Prostate gland (tissue), 2 donors: ENCODE results near the gene COL16A1. TPM values are rescaled to one million over a fixed set of nuclear protein-coding genes. Genes with fewer than 3 reads are reported as not detected.

ENCODE experiments used
- DNase-seq: peaks from one replicate; pipeline ENCODE4 v3.0.0-alpha.2; 2019; ENCODE audit warnings: low spot score
- H3K27ac ChIP-seq, 2 donors: fragments of 200-600 bp; sonication (generic); 2 replicates each; pipeline ENCODE4 v1.5.1; 2017 to 2019
- H3K27me3 ChIP-seq: fragments of 200-600 bp; sonication (generic); replicated peaks from 2 replicates; pipeline ENCODE4 v1.5.1; 2019; ENCODE audit not compliant: insufficient read depth
- H3K36me3 ChIP-seq, 2 donors: fragments of 200-600 bp; sonication (generic); 1 replicate in 1 of 2; 2 replicates in 1 of 2; pipeline versions ENCODE4 v1.5.1 to v1.8.1; 2017 to 2019
- H3K4me1 ChIP-seq: fragments of 200-600 bp; sonication (generic); replicated peaks from 2 replicates; pipeline ENCODE4 v1.5.1; 2019
- H3K4me3 ChIP-seq, 2 donors: fragments of 200-600 bp; sonication (generic); 2 replicates each; pipeline ENCODE4 v1.5.1; 2017 to 2019
- H3K9me3 ChIP-seq: fragments of 200-600 bp; sonication (generic); 2 replicates; pipeline ENCODE4 v1.5.1; 2017
- POLR2A ChIP-seq: fragments of 450-650 bp; IDR thresholded peaks from one replicate; pipeline ENCODE4 v1.6.1; 2016; ENCODE audit warnings: antibody characterized with exemption, mild to moderate bottlenecking
- POLR2AphosphoS5 ChIP-seq: sonication (generic); formaldehyde crosslinking; IDR thresholded peaks from one replicate; pipeline ENCODE4 v1.6.1; 2017; ENCODE audit warnings: antibody characterized with exemption
- WGBS: methylation state at CpG from one replicate; pipeline ENCODE4 v1.1.5; 2018; 5-methylcytosine and 5-hydroxymethylcytosine counted together
- intact Hi-C: fragments of 100-400 bp; cut with DNase I; formaldehyde crosslinking; loops from one replicate; pipeline ENCODE4 v1.14.2; 2022
- total RNA-seq, 2 donors: library from RNA; depleted of rRNA; stranded (reverse); fragments of >200 nt; gene quantifications; one replicate each; pipeline ENCODE4 v1.1.0, GENCODE V29; 2016
- TF ChIP-seq, protein P1 (sequence below), 4 experiments: fragments of 200-600 bp in 2 of 4; fragments of 450-650 bp in 2 of 4; sonication (generic) in 2 of 4; IDR thresholded peaks; 1 replicate in 3 of 4; 2 replicates in 1 of 4; pipeline ENCODE4 v1.5.1; 2016 to 2019; ENCODE audit warnings: antibody characterized with exemption in 4 of 4, mild to moderate bottlenecking in 2 of 4, moderate library complexity in 2 of 4

COL16A1 gene
- total RNA-seq, 2 donors from 2014 or later = 45.3 to 89.4 TPM

DNA sequence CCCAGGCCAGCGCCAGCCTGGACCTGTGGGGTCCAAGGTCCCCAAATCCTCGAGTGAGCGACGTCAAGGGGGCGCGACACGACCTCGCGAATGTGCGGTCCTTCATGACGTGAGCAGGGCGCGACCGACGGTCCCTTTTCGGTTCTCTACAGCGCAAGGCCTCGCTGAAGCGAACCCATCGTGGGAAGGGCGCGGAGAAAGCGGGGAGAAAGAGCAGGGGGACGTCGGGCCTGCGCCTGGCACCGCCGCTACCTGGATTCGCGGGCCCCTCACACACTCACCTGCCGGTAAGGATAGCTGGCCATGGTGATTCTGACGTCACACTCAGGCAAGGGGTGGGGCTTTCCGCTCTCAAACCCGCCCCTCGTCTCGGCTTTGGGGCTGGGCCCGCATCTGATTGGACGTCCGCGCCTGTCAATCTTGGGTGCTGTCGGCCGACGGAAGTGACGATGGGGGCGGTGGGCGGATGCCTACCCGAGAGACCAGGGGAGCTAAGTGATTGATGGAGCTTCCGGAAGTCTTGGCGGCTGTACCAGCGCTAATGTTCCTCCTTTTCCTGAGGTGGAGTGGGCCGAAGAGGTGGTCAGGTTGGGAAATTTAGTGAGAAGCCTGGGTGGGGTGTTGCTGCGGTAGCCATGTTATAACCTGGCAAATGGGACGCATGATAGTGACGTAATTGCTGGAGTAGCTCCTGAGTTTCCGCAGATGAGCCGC lies 59.1 kb downstream of the COL16A1 start, which contains the start of gene PEF1:
PEF1 (minus strand) TSS at position 317 of the 714 bp plus-strand sequence; CDS start at position 305, 12 bp downstream.
- Histone ChIP-seq H3K9me3 (no peaks in the 10 kb centered on the region), H3K36me3 (no peaks in the 10 kb centered on the region), H3K4me1 (no peaks in the 10 kb centered on the region), H3K4me3 (peak within 1 kb of the TSS; percentile 93 to 94), H3K27ac (peak within 1 kb of the TSS; percentile 93 to 96), H3K27me3 (no peaks in the 10 kb centered on the region)
- TF ChIP-seq POLR2A (peak; percentile 84), POLR2AphosphoS5 (peak; percentile 95)
- TF ChIP-seq, protein P1, sequence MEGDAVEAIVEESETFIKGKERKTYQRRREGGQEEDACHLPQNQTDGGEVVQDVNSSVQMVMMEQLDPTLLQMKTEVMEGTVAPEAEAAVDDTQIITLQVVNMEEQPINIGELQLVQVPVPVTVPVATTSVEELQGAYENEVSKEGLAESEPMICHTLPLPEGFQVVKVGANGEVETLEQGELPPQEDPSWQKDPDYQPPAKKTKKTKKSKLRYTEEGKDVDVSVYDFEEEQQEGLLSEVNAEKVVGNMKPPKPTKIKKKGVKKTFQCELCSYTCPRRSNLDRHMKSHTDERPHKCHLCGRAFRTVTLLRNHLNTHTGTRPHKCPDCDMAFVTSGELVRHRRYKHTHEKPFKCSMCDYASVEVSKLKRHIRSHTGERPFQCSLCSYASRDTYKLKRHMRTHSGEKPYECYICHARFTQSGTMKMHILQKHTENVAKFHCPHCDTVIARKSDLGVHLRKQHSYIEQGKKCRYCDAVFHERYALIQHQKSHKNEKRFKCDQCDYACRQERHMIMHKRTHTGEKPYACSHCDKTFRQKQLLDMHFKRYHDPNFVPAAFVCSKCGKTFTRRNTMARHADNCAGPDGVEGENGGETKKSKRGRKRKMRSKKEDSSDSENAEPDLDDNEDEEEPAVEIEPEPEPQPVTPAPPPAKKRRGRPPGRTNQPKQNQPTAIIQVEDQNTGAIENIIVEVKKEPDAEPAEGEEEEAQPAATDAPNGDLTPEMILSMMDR (IDR thresholded peaks at IDR 0.05) = peak in 1 of 4 experiments; percentile 13
- WGBS = 0% methylated on average over 56 of the region's 56 CpGs
- DNase-seq = peak; percentile 99
- intact Hi-C loops = no loop called here

DNA sequence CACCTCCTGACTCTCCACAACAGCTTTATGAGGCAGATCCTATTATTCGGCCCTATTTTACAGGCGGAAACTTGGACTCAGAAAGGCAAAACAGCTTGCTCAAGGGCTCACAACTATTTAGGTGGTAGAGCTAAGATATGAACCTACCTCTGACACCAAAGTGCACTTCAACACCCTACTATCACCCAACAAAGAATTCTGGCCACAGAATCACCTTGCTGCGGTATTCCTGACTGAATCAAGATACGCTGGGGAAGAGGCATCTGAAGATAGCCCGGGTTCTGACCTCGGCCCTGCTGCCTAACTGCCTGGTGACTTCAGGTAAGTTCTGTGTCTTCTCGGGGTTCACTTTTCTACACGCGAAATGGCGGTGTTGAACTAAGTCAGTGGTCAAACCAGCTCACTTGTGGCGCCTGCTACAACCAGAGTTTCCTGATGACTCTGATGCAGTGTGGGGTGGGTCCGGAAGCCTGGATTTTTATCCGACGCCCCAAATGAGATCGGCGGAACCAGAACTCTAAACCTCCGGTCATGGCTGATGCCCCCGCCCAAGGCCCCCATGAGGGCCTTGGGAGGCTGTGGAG lies 59.7 kb downstream of the COL16A1 start:
- DNase-seq = no peak
- TF ChIP-seq, protein P1 (IDR thresholded peaks at IDR 0.05) = no peak
- TF ChIP-seq POLR2A (no peak), POLR2AphosphoS5 (no peak)
- Histone ChIP-seq H3K36me3 (no peaks in the 10 kb centered on the region), H3K9me3 (no peaks in the 10 kb centered on the region), H3K4me1 (no peaks in the 10 kb centered on the region), H3K27ac (peak overlapping the region; percentile 93 to 96), H3K27me3 (no peaks in the 10 kb centered on the region), H3K4me3 (peak overlapping the region; percentile 93 to 94)
- intact Hi-C loops = no loop called here
- 4% methylated on average over 18 of the region's 18 CpGs for WGBS

DNA sequence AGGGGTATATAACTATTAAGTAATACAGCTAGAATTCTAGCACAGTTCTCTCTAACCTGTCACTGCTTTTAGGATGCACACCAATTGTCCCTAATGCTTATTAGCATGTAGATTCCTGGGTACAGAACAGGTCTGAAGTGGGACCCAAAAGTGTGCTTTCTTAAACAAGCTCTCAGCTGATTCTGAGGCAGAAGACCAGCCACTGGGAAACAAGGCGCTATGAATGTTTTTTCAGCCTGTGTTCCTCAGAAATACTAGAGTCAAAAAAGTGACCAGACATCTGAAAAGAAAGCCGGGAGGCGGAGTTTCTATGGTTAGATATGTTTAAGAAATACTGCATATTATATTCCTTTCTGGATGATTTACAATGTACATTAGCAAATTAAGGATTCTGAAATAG lies 60.9 kb downstream of the COL16A1 start:
- no peak for TF ChIP-seq POLR2AphosphoS5
- TF ChIP-seq, protein P1 (IDR thresholded peaks at IDR 0.05) = no peak
- TF ChIP-seq POLR2A = no peak
- WGBS = 97% methylated on average over 3 of the region's 3 CpGs
- H3K4me1 ChIP-seq = no peaks in the 10 kb centered on the region
- H3K9me3 ChIP-seq = no peaks in the 10 kb centered on the region
- intact Hi-C loops = no loop called here
- no peak for DNase-seq
- no peaks in the 10 kb centered on the region for H3K27me3 ChIP-seq
- no peak overlapping the region for H3K27ac ChIP-seq
- no peaks in the 10 kb centered on the region for H3K36me3 ChIP-seq
- no peak overlapping the region for H3K4me3 ChIP-seq

DNA sequence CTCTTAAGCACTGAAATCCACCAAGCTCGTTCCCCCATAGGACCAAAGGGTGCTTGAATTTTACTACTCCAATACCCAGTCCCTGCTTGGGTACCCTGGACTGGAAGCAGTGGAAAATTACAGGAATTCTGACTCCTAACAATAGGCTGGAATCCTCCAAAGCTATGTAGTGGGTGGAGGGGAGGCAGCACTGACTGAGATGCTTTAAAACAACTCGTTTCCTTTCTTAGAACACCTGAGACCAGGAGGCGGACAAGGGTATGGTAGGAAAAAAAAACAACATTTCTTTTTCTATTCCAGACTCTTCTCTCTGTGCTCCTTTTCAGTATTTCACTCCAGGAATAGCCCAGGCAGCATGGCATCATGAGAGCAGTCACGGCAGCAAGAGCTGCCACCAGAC lies 61.5 kb downstream of the COL16A1 start:
- H3K4me3 ChIP-seq = no peak overlapping the region
- H3K27me3 ChIP-seq = no peaks in the 10 kb centered on the region
- no peaks in the 10 kb centered on the region for H3K9me3 ChIP-seq
- TF ChIP-seq, protein P1 (IDR thresholded peaks at IDR 0.05) = no peak
- TF ChIP-seq POLR2AphosphoS5 (no peak), POLR2A (no peak)
- intact Hi-C loops = no loop called here
- DNase-seq = no peak
- no peaks in the 10 kb centered on the region for H3K36me3 ChIP-seq
- 80% methylated on average over 4 of the region's 4 CpGs for whole genome bisulfite sequencing
- H3K4me1 ChIP-seq = no peaks in the 10 kb centered on the region
- H3K27ac ChIP-seq = no peak overlapping the region

DNA sequence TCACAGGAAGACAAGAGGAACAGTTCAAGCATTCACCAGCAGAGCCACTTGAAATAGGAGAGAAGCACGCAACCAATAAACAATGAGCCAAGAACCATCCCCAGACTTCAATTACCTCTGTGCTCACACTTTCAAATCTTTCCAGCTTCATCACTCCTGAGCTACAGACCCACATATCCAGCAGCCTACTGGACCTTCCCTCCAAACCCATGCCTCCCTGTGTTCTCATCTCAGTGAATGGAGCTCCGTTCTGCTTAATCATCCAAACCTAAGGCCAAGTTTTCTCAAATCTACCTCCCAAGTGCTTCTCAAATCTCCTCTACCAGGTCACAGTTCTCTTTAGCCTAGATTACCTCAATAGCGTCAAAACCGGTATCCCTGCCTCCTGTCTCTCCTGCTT lies 62.9 kb downstream of the COL16A1 start:
- no peak for DNase-seq
- H3K27ac ChIP-seq = no peak overlapping the region
- intact Hi-C loops = no loop called here

More for the DNA sequence above, 62.9 kb downstream of the COL16A1 start:
- no peak for TF ChIP-seq POLR2A
- TF ChIP-seq POLR2AphosphoS5 = no peak
- TF ChIP-seq, protein P1 (IDR thresholded peaks at IDR 0.05) = no peak
- peaks cover 2% of the 10 kb centered on the region for H3K4me1 ChIP-seq
- no peak overlapping the region for H3K4me3 ChIP-seq
- H3K9me3 ChIP-seq = no peaks in the 10 kb centered on the region
- no peaks in the 10 kb centered on the region for H3K36me3 ChIP-seq
- 83% methylated on average over 4 of the region's 4 CpGs for WGBS
- H3K27me3 ChIP-seq = no peaks in the 10 kb centered on the region
